GM19372 (cell line): ENCODE data around the gene PNPLA1.

ENCODE experiments used
- ATAC-seq: cut with Tn5 transposase; IDR thresholded peaks from one replicate; pipeline ENCODE4 v1.9.1; 2021; ENCODE audit warnings: mild to moderate bottlenecking, low read depth, moderate library complexity; ENCODE audit not compliant: unreplicated experiment

The PNPLA1 gene, protein sequence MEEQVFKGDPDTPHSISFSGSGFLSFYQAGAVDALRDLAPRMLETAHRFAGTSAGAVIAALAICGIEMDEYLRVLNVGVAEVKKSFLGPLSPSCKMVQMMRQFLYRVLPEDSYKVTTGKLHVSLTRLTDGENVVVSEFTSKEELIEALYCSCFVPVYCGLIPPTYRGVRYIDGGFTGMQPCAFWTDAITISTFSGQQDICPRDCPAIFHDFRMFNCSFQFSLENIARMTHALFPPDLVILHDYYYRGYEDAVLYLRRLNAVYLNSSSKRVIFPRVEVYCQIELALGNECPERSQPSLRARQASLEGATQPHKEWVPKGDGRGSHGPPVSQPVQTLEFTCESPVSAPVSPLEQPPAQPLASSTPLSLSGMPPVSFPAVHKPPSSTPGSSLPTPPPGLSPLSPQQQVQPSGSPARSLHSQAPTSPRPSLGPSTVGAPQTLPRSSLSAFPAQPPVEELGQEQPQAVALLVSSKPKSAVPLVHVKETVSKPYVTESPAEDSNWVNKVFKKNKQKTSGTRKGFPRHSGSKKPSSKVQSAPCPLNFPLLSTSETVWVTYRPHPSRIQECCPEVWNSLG

DNA sequence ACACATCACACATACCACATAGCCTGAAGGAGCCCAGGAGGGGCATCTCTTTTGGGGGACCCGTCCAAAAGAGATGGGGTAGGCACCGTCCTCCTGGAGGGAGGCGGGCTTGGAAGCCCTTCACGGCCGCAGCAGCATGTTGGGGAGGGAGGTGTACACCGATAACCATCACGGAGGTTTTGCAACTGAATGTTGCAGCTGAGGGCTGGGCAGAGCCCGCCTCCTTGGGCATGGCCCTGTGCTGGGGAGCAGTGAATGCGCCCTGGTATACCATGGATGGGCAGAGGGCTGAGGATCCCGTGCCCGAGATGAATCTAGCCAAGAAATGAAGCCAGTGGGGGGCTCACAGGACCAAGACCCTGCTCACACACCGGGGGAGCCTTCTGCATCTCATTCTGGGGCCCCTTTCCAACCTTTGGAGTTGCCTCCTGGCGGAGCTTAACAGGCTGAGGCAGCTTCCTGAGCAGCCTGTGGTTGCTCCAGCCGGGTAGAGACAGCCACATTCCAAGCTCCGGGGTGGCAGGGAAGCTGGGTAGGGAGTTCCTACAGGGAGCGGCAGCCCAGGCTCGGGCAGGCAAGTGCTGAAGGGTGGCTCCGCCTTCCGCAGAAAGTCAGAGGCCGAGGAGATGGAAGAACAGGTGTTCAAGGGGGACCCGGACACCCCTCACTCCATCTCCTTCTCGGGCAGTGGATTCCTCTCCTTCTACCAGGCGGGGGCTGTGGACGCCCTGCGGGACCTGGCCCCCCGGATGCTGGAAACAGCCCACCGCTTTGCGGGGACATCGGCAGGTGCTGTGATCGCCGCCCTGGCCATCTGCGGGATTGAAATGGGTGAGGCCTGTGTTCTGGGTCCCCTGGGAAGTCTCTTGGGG, at the start of gene PNPLA1:
PNPLA1 (plus strand) TSS at position 227 of the 872 bp plus-strand sequence; CDS start at position 627, 400 bp downstream.
- ATAC-seq = no peak

DNA sequence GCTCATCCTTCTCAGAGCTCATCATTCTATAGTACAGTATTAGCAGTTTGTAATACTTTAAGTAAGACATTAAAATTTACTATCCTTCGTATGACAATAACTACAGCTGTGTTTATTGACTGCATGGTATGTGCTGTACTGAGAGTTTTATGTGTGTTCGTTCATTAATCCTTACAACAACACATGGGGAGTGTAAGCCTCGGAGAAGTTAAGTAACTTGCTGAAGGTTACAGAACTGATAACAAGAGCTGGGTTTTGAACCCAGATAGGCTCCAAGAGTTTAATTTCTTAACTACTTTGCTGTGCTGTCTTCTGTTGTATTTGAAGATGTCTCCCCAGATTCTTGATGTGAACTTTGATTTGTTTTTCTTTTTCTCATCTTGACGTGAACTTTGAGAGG, 49.6 kb upstream of the PNPLA1 start:
- ATAC-seq = no peak

GRCh38 chr6:36221674-36222073, 48.2 kb upstream of the PNPLA1 start:
- ATAC-seq = no peak

DNA sequence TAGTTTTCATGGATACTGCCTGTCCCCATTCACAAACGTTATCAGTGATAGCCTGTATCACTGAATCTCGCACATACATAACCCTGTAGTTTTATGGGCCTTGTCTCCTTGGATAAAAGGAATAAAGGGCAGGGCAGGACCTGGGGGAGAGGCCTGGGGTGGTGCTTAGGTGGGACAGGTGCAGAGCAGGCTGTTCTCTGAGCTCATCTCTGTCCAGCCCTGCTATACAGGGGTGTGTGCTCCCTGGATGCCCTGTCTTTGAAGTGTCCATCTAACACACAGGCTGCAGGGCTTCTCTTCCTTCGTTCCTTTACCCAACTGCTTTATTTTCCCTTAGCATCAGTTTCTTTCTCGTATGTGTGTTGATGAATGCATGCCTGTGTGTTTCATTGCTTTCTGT, 46.9 kb upstream of the PNPLA1 start:
- ATAC-seq = no peak

DNA sequence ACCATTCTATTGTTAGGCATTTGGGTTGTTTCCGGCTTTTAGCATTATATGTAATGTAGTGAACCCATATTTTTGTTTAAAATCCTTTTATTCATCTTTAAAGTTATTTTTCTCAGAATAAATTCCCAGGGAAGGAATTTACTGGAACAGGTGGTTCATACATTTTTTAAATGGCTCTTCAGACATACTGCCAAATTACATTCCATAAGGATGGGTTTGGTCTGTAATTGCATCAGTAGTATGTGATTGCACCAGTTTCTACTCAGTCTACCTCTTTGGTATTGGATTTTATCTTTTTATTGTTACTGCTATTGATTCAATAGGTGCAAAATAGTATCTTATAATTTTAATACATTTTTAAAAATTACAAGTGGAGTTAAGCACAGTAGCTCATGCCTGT, 46.2 kb upstream of the PNPLA1 start:
- ATAC-seq = no peak

GRCh38 chr6:36224918-36225461, 44.9 kb upstream of the PNPLA1 start:
- ATAC-seq = no peak

- no peak for ATAC-seq
Measured at GRCh38 chr6:36226438-36227047, 43.3 kb upstream of the PNPLA1 start.

GRCh38 chr6:36227379-36228228, 42.3 kb upstream of the PNPLA1 start:
- ATAC-seq = no peak

GRCh38 chr6:36229223-36229622, 40.6 kb upstream of the PNPLA1 start:
- no peak for ATAC-seq

- no peak for ATAC-seq
Measured at GRCh38 chr6:36230371-36230770, 39.5 kb upstream of the PNPLA1 start.

- no peak for ATAC-seq
Measured at GRCh38 chr6:36232172-36232571, 37.7 kb upstream of the PNPLA1 start.

GRCh38 chr6:36235309-36235708, 34.6 kb upstream of the PNPLA1 start:
- ATAC-seq = no peak

DNA sequence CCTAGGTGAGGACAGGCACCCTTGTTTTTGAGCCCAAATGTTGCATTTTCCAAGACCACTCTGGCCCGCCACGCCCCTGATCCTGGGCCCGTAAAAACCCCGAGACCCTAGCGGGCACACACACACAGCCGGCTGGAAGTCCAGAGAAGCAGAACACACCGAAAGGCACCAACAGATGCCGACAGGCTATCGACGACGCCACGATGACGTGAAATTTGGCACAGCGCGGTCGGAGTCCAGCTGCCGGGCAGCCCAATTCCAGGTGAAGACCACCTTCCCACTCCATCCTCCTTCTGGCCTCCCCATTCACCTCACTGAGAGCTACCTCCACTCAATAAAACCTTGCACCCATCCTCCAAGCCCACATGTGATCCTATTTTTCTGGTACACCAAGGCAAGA, 34.0 kb upstream of the PNPLA1 start:
- ATAC-seq = no peak

GRCh38 chr6:36239774-36240173, 30.1 kb upstream of the PNPLA1 start:
- ATAC-seq = no peak

DNA sequence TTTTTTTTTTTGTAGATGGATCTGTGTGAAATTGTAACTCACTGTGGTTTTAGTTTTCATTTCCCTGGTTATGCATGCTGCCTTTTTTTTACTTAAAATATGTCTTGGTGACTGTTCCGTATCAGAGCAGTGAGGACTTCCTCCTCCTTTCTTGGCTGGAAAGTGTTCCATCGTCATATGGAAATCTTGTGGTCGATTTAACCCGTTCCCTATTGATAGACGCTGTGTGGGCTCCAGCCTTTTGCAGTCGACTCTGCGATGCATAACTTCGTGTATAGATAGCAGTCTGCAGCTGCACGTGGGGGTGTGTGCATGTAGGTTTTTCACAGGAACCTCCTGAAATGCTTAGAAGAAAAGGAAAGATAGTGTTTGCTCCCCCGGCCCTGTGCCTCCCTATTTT, 28.1 kb upstream of the PNPLA1 start:
- no peak for ATAC-seq

- no peak for ATAC-seq
Measured at GRCh38 chr6:36242161-36242560, 27.7 kb upstream of the PNPLA1 start.

DNA sequence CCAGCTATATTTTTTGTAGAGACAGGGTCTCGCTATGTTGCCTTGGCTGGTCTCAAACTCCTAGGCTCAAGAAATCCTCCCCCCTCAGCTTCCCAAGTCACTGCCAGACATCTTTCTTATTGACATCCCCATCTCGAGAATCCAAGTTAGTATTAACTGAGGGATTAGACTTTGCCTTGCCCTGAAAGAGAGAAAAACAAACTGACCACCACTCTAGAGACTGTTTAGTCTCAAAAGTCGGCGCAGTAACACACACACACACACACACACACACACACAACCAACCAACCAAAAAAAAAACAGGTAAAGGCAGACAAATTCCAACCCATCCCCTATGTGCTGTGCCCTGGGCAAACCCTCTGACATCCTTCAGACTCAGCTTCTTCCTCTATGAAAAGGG, 27.2 kb upstream of the PNPLA1 start:
- no peak for ATAC-seq

- no peak for ATAC-seq
Measured at GRCh38 chr6:36243562-36244212, 26.2 kb upstream of the PNPLA1 start.

DNA sequence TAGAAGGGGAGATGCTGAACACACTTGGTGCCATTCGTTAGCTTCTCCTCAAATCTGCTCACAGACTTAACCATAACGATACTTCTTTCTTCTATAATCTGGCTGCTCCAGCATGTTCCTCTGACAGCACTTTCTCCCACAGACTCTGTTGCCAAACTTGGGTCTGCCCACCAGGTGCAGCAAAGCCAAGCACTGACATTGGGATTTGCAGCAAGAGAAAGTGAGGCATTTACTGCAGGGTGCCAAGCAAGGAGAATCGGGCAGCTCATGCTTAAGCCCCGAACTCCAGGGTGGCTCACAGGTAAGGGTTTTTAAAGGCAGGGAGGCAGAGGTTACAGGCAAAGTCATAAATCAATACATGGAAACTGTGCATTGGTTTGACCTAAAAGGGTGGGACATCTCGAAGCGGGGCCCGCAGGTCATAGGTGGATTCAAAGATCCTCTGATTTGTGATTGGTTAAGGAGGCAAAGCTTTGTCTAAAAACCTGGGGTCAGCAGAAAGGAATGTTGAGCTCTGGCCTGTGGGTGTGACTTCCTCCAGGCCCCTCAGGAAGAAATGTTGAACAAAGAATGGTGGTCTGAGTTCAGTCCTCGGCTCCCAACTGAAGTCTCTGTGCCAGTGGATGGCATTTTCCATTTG, 25.1 kb upstream of the PNPLA1 start:
- no peak for ATAC-seq
